GM12878 (cell line): Measurements from ENCODE around the gene RPS6KL1.

Experiments
- CREB1 ChIP-seq: IDR thresholded peaks from 2 replicates; pipeline ENCODE4 v1.6.1; 2012; ENCODE audit warnings: low read depth, mild to moderate bottlenecking, inconsistent platforms
- EZH2 ChIP-seq: IDR thresholded peaks from 2 replicates; pipeline ENCODE4 v1.6.1; 2012; ENCODE audit warnings: low read depth, mild to moderate bottlenecking, control low read depth, inconsistent platforms, low read length, borderline replicate concordance; ENCODE audit not compliant: control insufficient read depth
- FOXM1 ChIP-seq: IDR thresholded peaks from 2 replicates; pipeline ENCODE4 v1.6.1; 2012; ENCODE audit warnings: low read depth, mild to moderate bottlenecking, inconsistent platforms, low read length, moderate library complexity
- SP1 ChIP-seq: IDR thresholded peaks from one replicate; pipeline ENCODE4 v1.6.1; 2011; ENCODE audit warnings: low read depth, low read length
- TAF1 ChIP-seq: IDR thresholded peaks from 2 replicates; pipeline ENCODE4 v1.6.1; 2011; ENCODE audit warnings: mild to moderate bottlenecking, low read depth, low read length, borderline replicate concordance
- ZNF274 ChIP-seq: IDR thresholded peaks from one replicate; pipeline ENCODE4 v1.8.0; 2011; ENCODE audit not compliant: insufficient read length, insufficient read depth
- TF ChIP-seq, protein P1 (sequence below): IDR thresholded peaks from 2 replicates; pipeline ENCODE4 v1.6.1; 2012; ENCODE audit warnings: low read depth, low read length, improper control_type of control experiment

DNA sequence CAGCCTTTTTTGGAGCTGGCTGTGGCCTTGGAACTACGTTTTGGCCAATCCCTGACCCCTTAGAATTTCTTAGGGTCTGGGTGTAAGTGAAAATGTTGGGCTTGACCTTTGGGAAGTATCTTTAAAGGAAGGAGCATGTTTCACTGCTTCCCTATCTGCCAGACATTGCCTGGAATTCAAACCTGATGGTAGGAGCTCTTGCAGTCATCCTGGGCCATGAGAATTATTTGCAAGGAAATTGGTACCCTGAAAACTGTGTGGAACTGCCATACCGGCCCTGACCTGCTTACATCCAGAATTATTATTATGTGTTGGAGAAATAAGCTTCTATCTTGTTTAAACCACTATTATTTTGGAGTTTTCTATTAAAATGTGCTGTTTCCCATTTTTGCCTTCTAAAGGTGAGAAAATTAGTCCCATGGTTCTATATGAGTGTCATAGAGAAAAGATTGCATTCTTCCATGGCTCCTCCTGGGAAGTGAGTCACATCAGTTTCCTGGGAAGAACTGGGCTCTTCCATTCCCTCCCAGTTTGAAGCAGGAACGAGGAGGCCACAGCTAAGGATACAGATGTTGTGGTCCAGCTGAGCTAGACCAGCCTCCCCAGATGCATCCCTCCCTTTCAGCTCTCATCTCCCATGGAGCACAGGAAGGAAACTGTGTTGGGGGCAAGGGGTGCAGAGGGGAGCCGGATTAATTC, 41.9 kb upstream of the RPS6KL1 start:
- no peak for TF ChIP-seq FOXM1
- TF ChIP-seq, protein P1, sequence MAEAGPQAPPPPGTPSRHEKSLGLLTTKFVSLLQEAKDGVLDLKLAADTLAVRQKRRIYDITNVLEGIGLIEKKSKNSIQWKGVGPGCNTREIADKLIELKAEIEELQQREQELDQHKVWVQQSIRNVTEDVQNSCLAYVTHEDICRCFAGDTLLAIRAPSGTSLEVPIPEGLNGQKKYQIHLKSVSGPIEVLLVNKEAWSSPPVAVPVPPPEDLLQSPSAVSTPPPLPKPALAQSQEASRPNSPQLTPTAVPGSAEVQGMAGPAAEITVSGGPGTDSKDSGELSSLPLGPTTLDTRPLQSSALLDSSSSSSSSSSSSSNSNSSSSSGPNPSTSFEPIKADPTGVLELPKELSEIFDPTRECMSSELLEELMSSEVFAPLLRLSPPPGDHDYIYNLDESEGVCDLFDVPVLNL = no peak
- no peak for TF ChIP-seq SP1
- TF ChIP-seq TAF1 = no peak
- no peak for TF ChIP-seq EZH2
- no peak for TF ChIP-seq ZNF274
- no peak for TF ChIP-seq CREB1
